Keratinocyte (primary cell): ENCODE measurements around the gene DACH1.

Source experiments
- CTCF ChIP-seq, 3 experiments: IDR thresholded peaks in 1 of 3; conservative IDR thresholded peaks in 1 of 3; optimal IDR thresholded peaks in 1 of 3; 2 replicates in 2 of 3; 3 replicates in 1 of 3; pipeline versions ENCODE3 to v1.5.1; 2011; ENCODE audit warnings: low read length in 3 of 3, mild to moderate bottlenecking in 3 of 3, moderate library complexity in 2 of 3, control low read depth in 1 of 3, inconsistent platforms in 1 of 3; ENCODE audit not compliant: insufficient read depth in 2 of 3; ENCODE audit errors: extremely low read depth in 1 of 3
- EZH2 ChIP-seq: IDR thresholded peaks from one replicate; pipeline ENCODE4 v1.6.1; 2012; ENCODE audit warnings: inconsistent platforms, mild to moderate bottlenecking, low read length, moderate library complexity

GRCh38 chr13:71481046-71481445 is 386.0 kb downstream of the DACH1 start:
- TF ChIP-seq CTCF (optimal IDR thresholded peaks at IDR 0.05 in 1 of 3, IDR thresholded peaks at IDR 0.05 in 1 of 3, conservative IDR thresholded peaks at IDR 0.05 in 1 of 3; ENCODE audit: extremely low read depth in 1 of 3, insufficient read depth in 2 of 3, low read length in 3 of 3) (no peak), EZH2 (no peak)
